Measurements from ENCODE around the gene INHBE.
"Not testable (repeated sequence)": the region's sequence is repeated elsewhere in the genome, so short reads cannot be mapped to it uniquely, and the experiment has no call there.

Gene INHBE

DNA sequence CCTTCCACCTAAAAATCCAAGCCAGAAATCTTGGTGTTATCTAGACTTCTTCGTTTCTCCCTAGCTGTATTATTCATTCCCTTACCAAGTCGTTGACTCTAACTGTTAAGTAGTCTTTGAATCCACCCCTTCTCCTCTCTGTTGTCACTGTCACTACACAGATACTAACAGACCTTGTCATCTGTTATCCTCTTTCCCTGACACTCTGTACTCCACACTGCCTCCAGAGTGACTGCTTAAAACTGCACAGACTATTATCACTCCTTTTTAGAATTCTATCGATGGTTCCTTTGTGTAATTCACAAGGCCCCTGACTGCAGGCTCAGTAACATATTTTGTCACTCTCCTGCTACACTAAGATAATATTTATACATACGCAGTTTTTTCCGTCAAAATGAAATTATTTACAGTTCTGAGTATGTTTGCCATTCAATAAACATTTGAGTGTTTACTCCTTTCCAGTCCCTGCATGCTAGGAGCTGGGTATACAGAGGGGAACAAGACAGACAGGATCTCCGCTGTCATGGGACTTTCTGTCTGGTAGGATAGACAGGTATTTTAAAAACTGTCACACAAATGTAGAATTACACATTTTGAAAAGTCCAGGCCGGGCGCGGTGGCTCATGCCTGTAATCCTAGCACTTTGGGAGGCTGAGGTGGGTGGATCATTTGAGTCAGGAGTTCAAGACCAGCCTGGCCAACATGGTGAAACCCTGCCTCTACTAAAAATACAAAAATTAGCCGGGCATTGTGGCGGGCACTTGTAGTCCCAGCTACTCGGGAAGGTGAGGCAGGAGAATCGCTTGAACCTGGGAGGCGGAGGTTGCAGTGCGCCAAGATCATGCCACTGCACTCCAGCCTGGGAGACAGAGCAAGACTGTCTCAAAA is 36.5 kb downstream of the INHBE start:
- peaks cover 24 to 36% of the 10 kb centered on the region in 2 donors for H3K36me3 ChIP-seq (ENCODE audit: control insufficient read depth in 1 of 2, insufficient read depth in 2 of 2, low read length in 2 of 2)
- H3K27ac ChIP-seq (ENCODE audit: low read length), result no peak overlapping the region

DNA sequence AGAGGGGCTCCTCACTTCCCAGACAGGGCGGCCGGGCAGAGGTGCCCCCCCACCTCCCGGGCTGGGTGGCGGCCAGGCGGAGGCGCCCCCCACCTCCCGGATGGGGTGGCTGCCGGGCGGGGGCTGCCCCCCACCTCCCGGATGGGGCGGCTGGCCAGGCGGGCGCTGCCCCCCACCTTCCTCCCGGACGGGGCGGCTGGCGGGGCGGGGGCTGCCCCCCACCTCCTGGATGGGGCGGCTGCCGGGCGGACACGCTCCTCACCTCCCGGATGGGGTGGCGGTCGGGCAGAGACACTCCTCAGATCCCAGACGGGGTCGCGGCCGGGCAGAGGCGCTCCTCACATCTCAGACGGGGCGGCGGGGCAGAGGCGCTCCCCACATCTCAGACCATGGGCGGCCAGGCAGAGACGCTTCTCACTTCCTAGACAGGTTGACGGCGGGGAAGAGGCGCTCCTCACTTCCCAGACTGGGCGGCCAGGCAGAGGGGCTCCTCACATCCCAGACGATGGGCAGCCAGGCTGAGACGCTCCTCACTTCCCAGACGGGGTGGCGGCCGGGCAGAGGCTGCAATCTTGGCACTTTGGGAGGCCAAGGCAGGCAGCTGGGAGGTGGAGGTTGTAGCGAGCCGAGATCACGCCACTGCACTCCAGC is 40.1 kb downstream of the INHBE start:
- H3K9me3 ChIP-seq (ENCODE audit: control insufficient read depth in 1 of 2, low read length in 2 of 2), result not testable (repeated sequence)
- H3K36me3 ChIP-seq (ENCODE audit: control insufficient read depth in 1 of 2, insufficient read depth in 2 of 2, low read length in 2 of 2), result peaks cover 30 to 52% of the 10 kb centered on the region in 2 donors

More for the DNA sequence above, 36.5 kb downstream of the INHBE start:
- H3K9me3 ChIP-seq (ENCODE audit: control insufficient read depth in 1 of 2, low read length in 2 of 2), result no peaks in the 10 kb centered on the region
- no peaks in the 10 kb centered on the region for H3K27me3 ChIP-seq (ENCODE audit: low read depth, low read length)
- H3K4me1 ChIP-seq (ENCODE audit: control insufficient read depth in 1 of 2, insufficient read depth in 2 of 2, low read length in 2 of 2), result peaks cover 3 to 13% of the 10 kb centered on the region in 2 donors
- no peak overlapping the region for H3K4me3 ChIP-seq (ENCODE audit: low read depth in 1 of 2, low read length in 2 of 2)

DNA sequence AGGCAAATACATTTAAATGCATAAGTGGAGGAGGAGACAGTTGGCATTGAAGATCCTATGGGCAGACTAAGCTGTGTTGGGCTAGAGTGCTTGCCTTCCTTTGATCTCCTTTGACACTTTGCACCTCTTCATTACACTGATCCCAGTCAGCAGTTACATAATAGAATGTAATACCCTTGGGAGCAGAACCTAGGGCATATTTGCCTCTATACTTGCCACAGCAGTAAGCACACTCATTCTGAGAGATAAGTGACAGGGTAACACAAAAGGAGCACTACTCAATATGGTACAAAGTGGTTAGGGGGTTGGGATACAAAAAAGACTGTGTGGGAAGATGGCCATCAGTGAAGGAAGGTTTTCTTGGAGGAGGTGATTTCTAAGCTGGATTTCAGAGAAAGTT is 41.7 kb downstream of the INHBE start:
- no peaks in the 10 kb centered on the region for H3K27me3 ChIP-seq (ENCODE audit: low read depth, low read length)
- H3K27ac ChIP-seq (ENCODE audit: low read length), result no peak overlapping the region
- no peak overlapping the region for H3K4me3 ChIP-seq (ENCODE audit: low read depth in 1 of 2, low read length in 2 of 2)
- H3K9me3 ChIP-seq (ENCODE audit: control insufficient read depth in 1 of 2, low read length in 2 of 2), result no peaks in the 10 kb centered on the region
- H3K4me1 ChIP-seq (ENCODE audit: control insufficient read depth in 1 of 2, insufficient read depth in 2 of 2, low read length in 2 of 2), result no peaks in the 10 kb centered on the region
- peaks cover 28 to 53% of the 10 kb centered on the region in 2 donors for H3K36me3 ChIP-seq (ENCODE audit: control insufficient read depth in 1 of 2, insufficient read depth in 2 of 2, low read length in 2 of 2)

More for the DNA sequence above, 40.1 kb downstream of the INHBE start:
- H3K27ac ChIP-seq (ENCODE audit: low read length); H3K27me3 ChIP-seq (ENCODE audit: low read depth, low read length); H3K4me1 ChIP-seq (ENCODE audit: control insufficient read depth in 1 of 2, insufficient read depth in 2 of 2, low read length in 2 of 2); H3K4me3 ChIP-seq (ENCODE audit: low read depth in 1 of 2, low read length in 2 of 2): not testable (repeated sequence)

DNA sequence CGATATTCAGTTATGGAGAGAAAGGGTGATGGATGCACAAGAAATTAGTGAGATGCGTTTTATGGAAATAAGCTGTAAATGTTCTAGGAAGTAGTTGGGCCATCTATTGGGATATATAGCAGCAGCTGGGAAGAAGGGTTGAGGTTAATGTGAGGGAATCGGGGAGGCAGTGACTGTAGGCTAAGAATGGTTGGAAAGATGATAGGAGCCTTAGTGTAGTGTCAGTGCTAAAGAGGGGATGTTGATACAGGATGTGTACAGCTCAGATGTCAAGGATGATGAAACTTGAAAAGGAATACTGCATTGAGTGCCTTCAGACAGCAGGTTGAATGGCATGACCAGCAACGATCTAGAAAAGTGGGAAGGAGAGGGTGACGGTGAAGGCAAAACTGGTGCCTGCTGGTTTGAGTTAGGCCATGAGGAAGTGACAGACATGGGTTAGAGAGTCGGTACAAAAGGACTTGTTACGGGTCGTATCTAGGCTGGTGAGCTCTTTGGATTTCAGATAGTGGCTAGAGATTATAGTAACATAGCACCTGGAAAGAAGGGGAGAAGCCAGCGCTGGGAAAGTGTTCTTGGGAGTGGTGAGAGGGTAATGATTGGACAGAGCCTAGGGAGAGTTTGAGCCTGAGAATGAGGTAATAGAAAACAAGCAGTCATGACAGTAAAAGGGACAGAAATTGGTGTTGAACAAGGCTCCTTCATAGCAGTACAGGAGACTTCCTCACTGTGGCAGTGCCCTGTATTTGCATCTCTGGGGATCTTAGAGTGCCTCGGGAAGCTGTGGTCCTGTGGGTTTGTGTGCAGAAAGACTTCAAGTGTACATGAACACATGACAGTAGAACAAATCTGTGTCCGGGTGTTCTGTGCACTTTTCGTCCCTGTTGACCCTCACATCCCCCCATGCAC is 42.4 kb downstream of the INHBE start:
- Histone ChIP-seq H3K4me3 (ENCODE audit: low read depth in 1 of 2, low read length in 2 of 2) (no peak overlapping the region), H3K27ac (ENCODE audit: low read length) (no peak overlapping the region), H3K9me3 (ENCODE audit: control insufficient read depth in 1 of 2, low read length in 2 of 2) (no peaks in the 10 kb centered on the region), H3K4me1 (ENCODE audit: control insufficient read depth in 1 of 2, insufficient read depth in 2 of 2, low read length in 2 of 2) (no peaks in the 10 kb centered on the region), H3K36me3 (ENCODE audit: control insufficient read depth in 1 of 2, insufficient read depth in 2 of 2, low read length in 2 of 2) (peaks cover 28 to 57% of the 10 kb centered on the region in 2 donors), H3K27me3 (ENCODE audit: low read depth, low read length) (no peaks in the 10 kb centered on the region)

DNA sequence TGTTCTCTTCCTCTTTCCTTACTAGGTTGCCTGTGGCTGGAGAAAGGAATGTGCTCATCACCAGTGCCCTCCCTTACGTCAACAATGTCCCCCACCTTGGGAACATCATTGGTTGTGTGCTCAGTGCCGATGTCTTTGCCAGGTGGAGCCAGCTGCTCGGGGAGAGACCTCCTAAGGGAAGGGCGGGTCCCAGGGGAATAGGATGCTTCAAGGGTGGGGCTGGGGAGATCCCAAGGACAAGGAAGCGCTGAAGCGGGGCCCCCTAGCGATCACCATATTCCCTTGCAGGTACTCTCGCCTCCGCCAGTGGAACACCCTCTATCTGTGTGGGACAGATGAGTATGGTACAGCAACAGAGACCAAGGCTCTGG is 43.0 kb downstream of the INHBE start:
- H3K36me3 ChIP-seq (ENCODE audit: control insufficient read depth in 1 of 2, insufficient read depth in 2 of 2, low read length in 2 of 2), result peaks cover 28 to 59% of the 10 kb centered on the region in 2 donors

DNA sequence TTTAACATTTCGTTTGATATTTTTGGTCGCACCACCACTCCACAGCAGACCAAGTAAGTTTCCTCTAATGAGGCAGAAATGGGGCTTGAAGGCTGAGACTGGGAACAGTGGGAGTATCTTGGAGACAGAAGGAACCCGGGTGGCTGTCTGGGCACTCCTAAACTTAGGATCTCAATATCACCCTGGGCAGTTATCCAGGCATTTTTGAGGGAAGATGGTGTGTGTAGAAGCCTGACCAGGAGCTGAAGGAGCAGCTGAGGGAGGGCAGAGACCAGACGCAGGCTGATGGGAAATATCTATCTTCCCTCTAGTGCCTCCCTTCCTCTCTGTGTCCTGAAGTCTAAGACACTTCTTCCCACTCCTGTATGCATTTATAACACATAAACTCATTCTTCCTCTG is 43.5 kb downstream of the INHBE start:
- Histone ChIP-seq H3K27ac (ENCODE audit: low read length) (no peak overlapping the region), H3K4me3 (ENCODE audit: low read depth in 1 of 2, low read length in 2 of 2) (no peak overlapping the region), H3K36me3 (ENCODE audit: control insufficient read depth in 1 of 2, insufficient read depth in 2 of 2, low read length in 2 of 2) (peaks cover 28 to 64% of the 10 kb centered on the region in 2 donors), H3K9me3 (ENCODE audit: control insufficient read depth in 1 of 2, low read length in 2 of 2) (no peaks in the 10 kb centered on the region), H3K27me3 (ENCODE audit: low read depth, low read length) (no peaks in the 10 kb centered on the region), H3K4me1 (ENCODE audit: control insufficient read depth in 1 of 2, insufficient read depth in 2 of 2, low read length in 2 of 2) (no peaks in the 10 kb centered on the region)

More for the DNA sequence above, 43.0 kb downstream of the INHBE start:
- Histone ChIP-seq H3K4me3 (ENCODE audit: low read depth in 1 of 2, low read length in 2 of 2) (no peak overlapping the region), H3K27ac (ENCODE audit: low read length) (no peak overlapping the region), H3K9me3 (ENCODE audit: control insufficient read depth in 1 of 2, low read length in 2 of 2) (no peaks in the 10 kb centered on the region), H3K4me1 (ENCODE audit: control insufficient read depth in 1 of 2, insufficient read depth in 2 of 2, low read length in 2 of 2) (no peaks in the 10 kb centered on the region), H3K27me3 (ENCODE audit: low read depth, low read length) (no peaks in the 10 kb centered on the region)

DNA sequence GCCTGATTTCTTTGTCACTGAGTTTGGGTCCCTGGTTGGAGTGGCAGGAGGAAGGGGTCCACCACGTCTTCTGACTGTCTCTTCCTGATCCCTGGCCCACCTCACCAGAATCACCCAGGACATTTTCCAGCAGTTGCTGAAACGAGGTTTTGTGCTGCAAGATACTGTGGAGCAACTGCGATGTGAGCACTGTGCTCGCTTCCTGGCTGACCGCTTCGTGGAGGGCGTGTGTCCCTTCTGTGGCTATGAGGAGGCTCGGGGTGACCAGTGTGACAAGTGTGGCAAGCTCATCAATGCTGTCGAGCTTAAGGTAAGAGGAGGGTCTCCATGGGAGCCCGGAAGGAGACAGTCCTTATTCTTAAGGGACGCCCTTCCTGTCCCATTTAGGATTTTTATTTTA is 45.1 kb downstream of the INHBE start:
- Histone ChIP-seq H3K27me3 (ENCODE audit: low read depth, low read length) (no peaks in the 10 kb centered on the region), H3K36me3 (ENCODE audit: control insufficient read depth in 1 of 2, insufficient read depth in 2 of 2, low read length in 2 of 2) (peaks cover 36 to 77% of the 10 kb centered on the region in 2 donors), H3K4me1 (ENCODE audit: control insufficient read depth in 1 of 2, insufficient read depth in 2 of 2, low read length in 2 of 2) (no peaks in the 10 kb centered on the region), H3K27ac (ENCODE audit: low read length) (no peak overlapping the region), H3K4me3 (ENCODE audit: low read depth in 1 of 2, low read length in 2 of 2) (no peak overlapping the region), H3K9me3 (ENCODE audit: control insufficient read depth in 1 of 2, low read length in 2 of 2) (no peaks in the 10 kb centered on the region)

DNA sequence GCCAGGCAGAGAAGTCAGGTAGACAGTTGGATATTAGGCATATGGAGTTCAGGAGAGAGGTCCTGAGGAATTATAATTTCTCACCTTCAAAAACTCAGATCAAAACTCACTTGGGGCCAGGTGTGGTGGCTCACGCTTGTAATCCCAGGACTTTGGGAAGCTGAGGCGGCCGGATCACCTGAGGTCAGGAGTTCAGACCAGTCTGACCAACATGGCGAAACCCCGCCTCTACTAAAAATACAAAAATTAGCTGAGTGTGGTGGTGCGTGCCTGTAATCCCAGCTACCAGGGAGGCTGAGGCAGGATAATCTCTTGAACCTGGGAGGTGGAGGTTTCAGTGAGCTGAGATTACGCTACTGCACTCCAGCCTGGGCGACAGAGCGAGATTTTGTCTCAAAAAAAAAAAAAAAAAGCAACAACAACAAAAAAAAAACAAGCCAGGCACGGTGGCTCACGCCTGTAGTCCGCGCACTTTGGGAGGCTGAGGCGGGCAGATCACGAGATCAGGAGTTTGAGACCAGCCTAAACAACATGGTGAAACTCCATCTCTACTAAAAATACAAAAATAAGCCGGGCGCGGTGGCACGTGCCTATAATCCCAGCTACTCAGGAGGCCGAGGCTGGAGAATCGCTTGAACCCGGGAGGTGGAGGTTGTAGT is 47.3 kb downstream of the INHBE start:
- H3K27me3 ChIP-seq (ENCODE audit: low read depth, low read length); H3K4me1 ChIP-seq (ENCODE audit: control insufficient read depth in 1 of 2, insufficient read depth in 2 of 2, low read length in 2 of 2); H3K9me3 ChIP-seq (ENCODE audit: control insufficient read depth in 1 of 2, low read length in 2 of 2); H3K4me3 ChIP-seq (ENCODE audit: low read depth in 1 of 2, low read length in 2 of 2); H3K27ac ChIP-seq (ENCODE audit: low read length): not testable (repeated sequence)
- H3K36me3 ChIP-seq (ENCODE audit: control insufficient read depth in 1 of 2, insufficient read depth in 2 of 2, low read length in 2 of 2), result peaks cover 37 to 73% of the 10 kb centered on the region in 2 donors

DNA sequence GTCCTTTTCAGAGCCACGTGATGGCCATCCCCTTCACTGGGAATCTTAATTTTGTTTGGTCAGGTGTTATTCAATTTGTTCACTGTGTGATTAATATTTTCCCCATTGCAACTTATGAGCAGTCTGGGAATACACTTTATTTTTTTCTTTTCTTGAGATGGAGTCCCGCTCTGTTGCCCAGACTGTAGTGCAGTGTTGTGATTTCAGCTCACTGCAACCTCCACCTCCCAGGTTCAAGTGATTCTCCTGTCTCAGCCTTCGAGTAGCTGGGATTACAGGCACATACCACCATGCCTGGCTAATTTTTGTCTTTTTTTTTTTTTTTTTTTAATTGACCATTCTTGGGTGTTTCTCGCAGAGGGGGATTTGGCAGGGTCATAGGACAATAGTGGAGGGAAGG is 51.4 kb downstream of the INHBE start:
- not testable (repeated sequence) for H3K27ac ChIP-seq (ENCODE audit: low read length); H3K27me3 ChIP-seq (ENCODE audit: low read depth, low read length); H3K9me3 ChIP-seq (ENCODE audit: control insufficient read depth in 1 of 2, low read length in 2 of 2); H3K4me1 ChIP-seq (ENCODE audit: control insufficient read depth in 1 of 2, insufficient read depth in 2 of 2, low read length in 2 of 2); H3K4me3 ChIP-seq (ENCODE audit: low read depth in 1 of 2, low read length in 2 of 2)
- peaks cover 21 to 50% of the 10 kb centered on the region in 2 donors for H3K36me3 ChIP-seq (ENCODE audit: control insufficient read depth in 1 of 2, insufficient read depth in 2 of 2, low read length in 2 of 2)

All from muscle layer of duodenum (tissue), 2 donors.